Measurements from ENCODE around the gene BBC3. TPM values are rescaled to one million over a fixed set of nuclear protein-coding genes. Genes with fewer than 3 reads are reported as not detected.

The BBC3 gene
- polyA plus RNA-seq, 2 of the 4 experiments (the other 2 are of a cell fraction), result 6.0 to 8.9 TPM

DNA sequence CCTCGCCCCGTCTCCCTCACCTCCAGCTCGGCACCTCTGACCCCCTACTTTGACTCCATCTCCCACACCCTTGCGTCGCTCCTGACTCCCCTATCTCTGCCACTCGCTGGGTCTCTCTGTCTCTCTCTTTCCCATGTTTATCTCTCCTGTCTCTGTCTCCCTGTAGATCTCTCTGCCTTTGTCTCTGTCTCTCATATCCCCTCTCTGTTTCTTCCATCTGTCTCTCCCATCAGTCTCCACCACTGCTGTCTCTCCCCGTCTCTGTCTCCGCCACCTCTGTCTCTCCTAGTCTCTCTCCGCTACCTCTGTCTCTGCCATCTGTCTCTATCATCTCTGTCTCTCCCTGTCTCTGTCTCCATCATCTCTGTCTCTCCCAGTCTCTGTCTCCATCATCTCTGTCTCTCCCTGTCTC is 12.4 kb upstream of the BBC3 start:
- CTCF ChIA-PET, result interaction anchor here (1.1 to 16.0 kb wide), 9 partner anchors 9 to 245 kb away, joined by 4 to 893 read pairs (median 65); partner anchors contain the start of genes CCDC9 and SAE1
- no peaks in the 10 kb centered on the region for H3K9me3 ChIP-seq
- ATAC-seq (peak; percentile 2 to 9; a peak in 4 of 6 replicates), DNase-seq (ENCODE audit: low read depth in 1 of 2, low spot score in 1 of 2) (no peak), FAIRE-seq (no peak)
- peaks cover 33% of the 10 kb centered on the region for H3K4me1 ChIP-seq
- H3K4me3 ChIP-seq, result peak overlapping the region; percentile 49
- TF ChIP-seq EHF (CRISPR knock-in tag; IDR thresholded peaks at IDR 0.05) (no peak), ZFP36 (IDR thresholded peaks at IDR 0.05; ENCODE audit: borderline replicate concordance, partially characterized antibody) (peak; percentile 23)
- peak overlapping the region; percentile 82 to 98 for H3K27ac ChIP-seq
- WGBS (ENCODE audit: missing lambda C conversion rate), result 37% methylated on average over 9 of the region's 9 CpGs
- POLR2A ChIA-PET, result interaction anchor here (0.6 to 3.1 kb wide), 6 partner anchors 11 to 115 kb away, joined by 3 to 118 read pairs (median 6); partner anchors contain the start of gene CCDC9
- H3K4me2 ChIP-seq, result peak overlapping the region; percentile 97

DNA sequence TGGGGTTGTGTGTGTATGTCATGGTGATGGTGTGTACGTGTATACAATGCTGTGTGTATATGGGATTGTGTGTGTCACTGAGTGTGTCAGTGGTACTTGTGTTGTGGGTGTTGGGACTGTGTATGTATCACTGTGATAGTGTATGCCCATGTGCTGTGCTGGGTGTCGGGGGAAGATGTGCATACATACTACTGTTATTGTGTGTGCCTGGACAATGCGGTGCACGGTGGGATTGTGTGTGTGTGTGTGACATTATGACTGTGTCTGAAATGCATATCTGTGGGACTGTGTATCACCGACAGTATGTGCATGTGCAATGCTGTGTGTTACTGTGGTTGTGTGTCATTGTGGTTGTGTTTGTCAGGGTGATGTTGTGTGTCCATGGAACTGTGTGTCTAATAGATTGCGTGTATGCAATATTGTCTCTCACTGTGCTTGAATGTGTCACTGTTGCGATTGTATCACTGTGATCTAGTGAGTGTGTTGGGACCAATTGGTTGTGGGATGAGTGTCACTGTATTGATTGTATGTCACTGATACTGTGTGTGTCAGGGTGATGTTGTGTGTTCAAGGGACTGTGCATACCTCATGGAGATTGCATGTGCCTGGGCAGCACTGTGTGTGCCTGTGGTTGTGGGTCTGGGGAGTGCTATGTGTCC is 11.0 kb upstream of the BBC3 start:
- WGBS (ENCODE audit: missing lambda C conversion rate), result 90% methylated on average over 7 of the region's 7 CpGs
- peak overlapping the region in 1 of 2 experiments; percentile 98; a peak in 4 of 6 replicates for H3K27ac ChIP-seq
- no peaks in the 10 kb centered on the region for H3K9me3 ChIP-seq
- peak overlapping the region; percentile 97 for H3K4me2 ChIP-seq
- FAIRE-seq (no peak), ATAC-seq (no peak), DNase-seq (ENCODE audit: low read depth in 1 of 2, low spot score in 1 of 2) (peak in 1 of 2 experiments; percentile 49)
- TF ChIP-seq, protein P1, sequence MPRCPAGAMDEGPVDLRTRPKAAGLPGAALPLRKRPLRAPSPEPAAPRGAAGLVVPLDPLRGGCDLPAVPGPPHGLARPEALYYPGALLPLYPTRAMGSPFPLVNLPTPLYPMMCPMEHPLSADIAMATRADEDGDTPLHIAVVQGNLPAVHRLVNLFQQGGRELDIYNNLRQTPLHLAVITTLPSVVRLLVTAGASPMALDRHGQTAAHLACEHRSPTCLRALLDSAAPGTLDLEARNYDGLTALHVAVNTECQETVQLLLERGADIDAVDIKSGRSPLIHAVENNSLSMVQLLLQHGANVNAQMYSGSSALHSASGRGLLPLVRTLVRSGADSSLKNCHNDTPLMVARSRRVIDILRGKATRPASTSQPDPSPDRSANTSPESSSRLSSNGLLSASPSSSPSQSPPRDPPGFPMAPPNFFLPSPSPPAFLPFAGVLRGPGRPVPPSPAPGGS (IDR thresholded peaks at IDR 0.05), result 0 out of 3 replicates have a peak, but pooled peaks have one; percentile 7
- TF ChIP-seq POLR2A (IDR thresholded peaks at IDR 0.05; ENCODE audit: low read length), result no peak
- ChIA-PET CTCF (interaction anchor here (6.6 to 16.0 kb wide), 2 partner anchors 24 to 92 kb away, joined by 364 to 893 read pairs; no protein-coding TSS in a partner anchor), POLR2A (interaction anchor here (1.1 to 3.1 kb wide), 3 partner anchors 10 to 31 kb away, joined by 3 to 118 read pairs (median 4); no protein-coding TSS in a partner anchor)
- H3K4me3 ChIP-seq, result no peak overlapping the region; the same call in 2 of the 3 replicates
- peaks cover 33% of the 10 kb centered on the region for H3K4me1 ChIP-seq

DNA sequence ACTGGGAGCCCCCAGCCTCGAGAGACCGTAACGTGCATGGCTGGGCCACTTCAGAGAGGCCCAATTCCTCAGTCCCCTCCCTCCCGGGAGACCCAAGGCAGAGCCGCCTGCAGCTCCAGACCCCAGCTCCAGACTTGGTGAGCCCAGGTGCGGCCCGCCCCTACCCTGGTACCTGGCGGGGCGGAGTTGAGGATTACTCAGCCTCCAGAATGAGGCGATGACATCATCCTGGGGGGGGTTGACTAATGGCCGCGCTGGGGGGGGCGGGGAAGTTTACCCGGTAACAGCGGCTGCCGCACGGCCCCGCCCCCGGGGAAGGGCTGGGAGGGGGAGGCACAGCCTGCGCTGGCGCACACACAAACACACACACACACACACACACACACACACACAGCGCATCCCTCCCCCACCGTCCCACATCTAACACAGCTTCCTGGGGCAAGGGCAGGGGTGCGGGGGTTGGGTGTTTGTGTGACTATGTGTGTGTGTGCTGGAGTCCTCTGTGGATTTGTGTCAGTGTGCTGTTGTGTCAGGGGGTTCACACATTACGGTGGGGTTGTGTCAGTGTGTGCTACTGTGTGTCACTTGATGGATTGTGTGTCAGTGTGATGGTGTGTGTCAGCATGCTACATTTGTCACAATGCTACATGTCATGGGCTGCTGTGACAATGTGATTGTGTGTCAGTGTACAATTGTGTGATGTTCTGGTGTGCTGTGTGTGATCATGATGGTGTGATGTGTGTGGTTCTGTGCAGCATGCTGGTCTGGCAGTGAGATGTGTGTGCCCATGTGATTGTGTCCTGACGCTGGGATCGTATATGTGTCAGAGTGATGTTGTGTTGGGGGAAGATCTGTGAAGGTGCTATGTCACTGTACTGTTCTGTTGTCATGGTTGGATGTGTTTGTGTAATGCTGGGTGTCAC is 10.3 kb upstream of the BBC3 start:
- WGBS (ENCODE audit: missing lambda C conversion rate), result 25% methylated on average over 24 of the region's 27 CpGs
- Histone ChIP-seq H3K4me3 (peak overlapping the region; percentile 16; the same call in 2 of the 3 replicates), H3K4me2 (peak overlapping the region; percentile 74), H3K4me1 (peaks cover 33% of the 10 kb centered on the region), H3K9me3 (no peaks in the 10 kb centered on the region), H3K27ac (peak overlapping the region; percentile 57 to 84)
- ChIA-PET POLR2A (interaction anchor here (1.0 to 2.6 kb wide), 2 partner anchors 9 to 15 kb away, joined by 3 to 19 read pairs; no protein-coding TSS in a partner anchor), CTCF (interaction anchor here (0.5 to 7.4 kb wide), 3 partner anchors 30 to 357 kb away, joined by 3 to 41 read pairs (median 3); no protein-coding TSS in a partner anchor)
- ATAC-seq (peak; percentile 8 to 46; a peak in 5 of 6 replicates), FAIRE-seq (no peak), DNase-seq (ENCODE audit: low read depth in 1 of 2, low spot score in 1 of 2) (peak; percentile 69 to 83)
- no peak for TF ChIP-seq ZNF302 (CRISPR knock-in tag; IDR thresholded peaks at IDR 0.05)
- no peak for TF ChIP-seq EHF (CRISPR knock-in tag; IDR thresholded peaks at IDR 0.05)
- no peak for TF ChIP-seq ZFP36 (IDR thresholded peaks at IDR 0.05; ENCODE audit: borderline replicate concordance, partially characterized antibody)
- no peak for TF ChIP-seq SREBF2 (IDR thresholded peaks at IDR 0.05)
- 0 out of 2 replicates have a peak, but pooled peaks have one; percentile 12 for TF ChIP-seq FOSL2 (IDR thresholded peaks at IDR 0.05)
- TF ChIP-seq FOSL2 (CRISPR knock-in tag; IDR thresholded peaks at IDR 0.05), result peak; percentile 52
- TF ChIP-seq, protein P1 (IDR thresholded peaks at IDR 0.05), result no peak
- 0 out of 2 replicates have a peak, but pooled peaks have one; percentile 6 for TF ChIP-seq CHD4 (IDR thresholded peaks at IDR 0.05; ENCODE audit: borderline replicate concordance)
- no peak for TF ChIP-seq HOXA7 (CRISPR knock-in tag; IDR thresholded peaks at IDR 0.05)
- no peak for TF ChIP-seq FOXS1 (CRISPR knock-in tag; IDR thresholded peaks at IDR 0.05)
- no peak for TF ChIP-seq MYC (IDR thresholded peaks at IDR 0.05; ENCODE audit: borderline replicate concordance, low read length)
- TF ChIP-seq MAFK (IDR thresholded peaks at IDR 0.05; ENCODE audit: partially characterized antibody), result no peak
- TF ChIP-seq HOXB5 (CRISPR knock-in tag; IDR thresholded peaks at IDR 0.05), result no peak
- TF ChIP-seq CBX8 (IDR thresholded peaks at IDR 0.05), result no peak
- TF ChIP-seq, protein P2, sequence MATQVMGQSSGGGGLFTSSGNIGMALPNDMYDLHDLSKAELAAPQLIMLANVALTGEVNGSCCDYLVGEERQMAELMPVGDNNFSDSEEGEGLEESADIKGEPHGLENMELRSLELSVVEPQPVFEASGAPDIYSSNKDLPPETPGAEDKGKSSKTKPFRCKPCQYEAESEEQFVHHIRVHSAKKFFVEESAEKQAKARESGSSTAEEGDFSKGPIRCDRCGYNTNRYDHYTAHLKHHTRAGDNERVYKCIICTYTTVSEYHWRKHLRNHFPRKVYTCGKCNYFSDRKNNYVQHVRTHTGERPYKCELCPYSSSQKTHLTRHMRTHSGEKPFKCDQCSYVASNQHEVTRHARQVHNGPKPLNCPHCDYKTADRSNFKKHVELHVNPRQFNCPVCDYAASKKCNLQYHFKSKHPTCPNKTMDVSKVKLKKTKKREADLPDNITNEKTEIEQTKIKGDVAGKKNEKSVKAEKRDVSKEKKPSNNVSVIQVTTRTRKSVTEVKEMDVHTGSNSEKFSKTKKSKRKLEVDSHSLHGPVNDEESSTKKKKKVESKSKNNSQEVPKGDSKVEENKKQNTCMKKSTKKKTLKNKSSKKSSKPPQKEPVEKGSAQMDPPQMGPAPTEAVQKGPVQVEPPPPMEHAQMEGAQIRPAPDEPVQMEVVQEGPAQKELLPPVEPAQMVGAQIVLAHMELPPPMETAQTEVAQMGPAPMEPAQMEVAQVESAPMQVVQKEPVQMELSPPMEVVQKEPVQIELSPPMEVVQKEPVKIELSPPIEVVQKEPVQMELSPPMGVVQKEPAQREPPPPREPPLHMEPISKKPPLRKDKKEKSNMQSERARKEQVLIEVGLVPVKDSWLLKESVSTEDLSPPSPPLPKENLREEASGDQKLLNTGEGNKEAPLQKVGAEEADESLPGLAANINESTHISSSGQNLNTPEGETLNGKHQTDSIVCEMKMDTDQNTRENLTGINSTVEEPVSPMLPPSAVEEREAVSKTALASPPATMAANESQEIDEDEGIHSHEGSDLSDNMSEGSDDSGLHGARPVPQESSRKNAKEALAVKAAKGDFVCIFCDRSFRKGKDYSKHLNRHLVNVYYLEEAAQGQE (IDR thresholded peaks at IDR 0.05), result no peak
- peak; percentile 73 for TF ChIP-seq RFX5 (IDR thresholded peaks at IDR 0.05)
- TF ChIP-seq EHMT2 (IDR thresholded peaks at IDR 0.05; ENCODE audit: low read depth), result no peak
- TF ChIP-seq GATA3 (IDR thresholded peaks at IDR 0.05; ENCODE audit: borderline replicate concordance), result no peak
- TF ChIP-seq TP53 (CRISPR knock-in tag; IDR thresholded peaks at IDR 0.05), result no peak
- no peak for TF ChIP-seq NR3C1 (IDR thresholded peaks at IDR 0.05)
- TF ChIP-seq, protein P3, sequence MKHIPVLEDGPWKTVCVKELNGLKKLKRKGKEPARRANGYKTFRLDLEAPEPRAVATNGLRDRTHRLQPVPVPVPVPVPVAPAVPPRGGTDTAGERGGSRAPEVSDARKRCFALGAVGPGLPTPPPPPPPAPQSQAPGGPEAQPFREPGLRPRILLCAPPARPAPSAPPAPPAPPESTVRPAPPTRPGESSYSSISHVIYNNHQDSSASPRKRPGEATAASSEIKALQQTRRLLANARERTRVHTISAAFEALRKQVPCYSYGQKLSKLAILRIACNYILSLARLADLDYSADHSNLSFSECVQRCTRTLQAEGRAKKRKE (CRISPR knock-in tag; IDR thresholded peaks at IDR 0.05; ENCODE audit: low read depth), result no peak
- TF ChIP-seq MAZ (IDR thresholded peaks at IDR 0.05; ENCODE audit: borderline replicate concordance, low read depth, low read length), result no peak

All from A549 (cell line).